Measurements from ENCODE around the gene SLC15A3.

GRCh38 chr11:60899977-60900376 lies 52.0 kb downstream of the SLC15A3 start:
- TF ChIP-seq POLR2A (IDR thresholded peaks at IDR 0.05; ENCODE audit: low read depth) (no peak), CTCF (IDR thresholded peaks at IDR 0.05) (no peak)

Measured in esophagus muscularis mucosa (tissue), 3 donors.